A549 treated with ZK216348 at 1 μM for 4 hours (cell line): ENCODE measurements around the gene DLST. TPM values are rescaled to one million over a fixed set of nuclear protein-coding genes. Genes with fewer than 3 reads are reported as not detected.

ENCODE experiments used
- total RNA-seq: library from RNA; stranded (reverse); fragments of 200-300 nt; extraction: Qiagen RNA extraction; gene quantifications from 5 replicates; pipeline ENCODE4 v1.2.3, GENCODE V29; 2022; ENCODE audit warnings: low read depth

DLST gene
- total RNA-seq = 89.2 to 100 TPM (median 98.2 TPM) in 5 replicates

DNA sequence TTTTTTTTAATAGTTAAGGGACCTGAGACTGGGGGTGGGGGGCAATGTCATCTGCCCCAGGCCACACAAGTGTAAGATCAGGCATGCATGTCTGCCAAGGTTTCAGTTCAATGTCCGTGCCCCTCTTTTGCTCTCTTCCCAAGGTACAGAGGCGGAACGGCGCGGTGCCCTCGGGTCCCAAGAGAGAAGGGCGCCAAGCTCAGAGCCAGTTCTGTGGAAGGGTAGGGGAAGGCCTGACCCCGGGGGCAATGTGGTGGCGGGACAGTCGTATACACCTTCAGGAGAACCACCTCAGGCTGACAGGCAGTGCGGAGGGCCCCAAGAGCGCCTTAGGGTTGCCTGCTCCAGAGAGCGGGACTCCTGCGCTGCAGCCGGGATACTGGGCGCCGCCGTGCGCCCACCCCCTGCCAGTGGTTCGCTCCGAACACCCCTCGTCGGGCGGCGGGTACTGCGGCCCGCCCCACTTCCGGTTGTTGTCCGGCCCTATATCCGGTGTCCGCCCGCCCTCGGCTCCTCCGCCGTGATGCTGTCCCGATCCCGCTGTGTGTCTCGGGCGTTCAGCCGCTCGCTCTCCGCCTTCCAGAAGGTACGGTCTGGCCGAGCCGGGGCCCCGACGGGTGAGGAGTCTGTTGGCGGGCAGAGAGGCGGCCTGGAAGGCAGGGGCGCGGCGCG is at the start of gene DLST:
Gene DLST (plus strand): TSS at position 486 of the 672 bp plus-strand sequence. CDS start 38 bp downstream, at position 524.

DNA sequence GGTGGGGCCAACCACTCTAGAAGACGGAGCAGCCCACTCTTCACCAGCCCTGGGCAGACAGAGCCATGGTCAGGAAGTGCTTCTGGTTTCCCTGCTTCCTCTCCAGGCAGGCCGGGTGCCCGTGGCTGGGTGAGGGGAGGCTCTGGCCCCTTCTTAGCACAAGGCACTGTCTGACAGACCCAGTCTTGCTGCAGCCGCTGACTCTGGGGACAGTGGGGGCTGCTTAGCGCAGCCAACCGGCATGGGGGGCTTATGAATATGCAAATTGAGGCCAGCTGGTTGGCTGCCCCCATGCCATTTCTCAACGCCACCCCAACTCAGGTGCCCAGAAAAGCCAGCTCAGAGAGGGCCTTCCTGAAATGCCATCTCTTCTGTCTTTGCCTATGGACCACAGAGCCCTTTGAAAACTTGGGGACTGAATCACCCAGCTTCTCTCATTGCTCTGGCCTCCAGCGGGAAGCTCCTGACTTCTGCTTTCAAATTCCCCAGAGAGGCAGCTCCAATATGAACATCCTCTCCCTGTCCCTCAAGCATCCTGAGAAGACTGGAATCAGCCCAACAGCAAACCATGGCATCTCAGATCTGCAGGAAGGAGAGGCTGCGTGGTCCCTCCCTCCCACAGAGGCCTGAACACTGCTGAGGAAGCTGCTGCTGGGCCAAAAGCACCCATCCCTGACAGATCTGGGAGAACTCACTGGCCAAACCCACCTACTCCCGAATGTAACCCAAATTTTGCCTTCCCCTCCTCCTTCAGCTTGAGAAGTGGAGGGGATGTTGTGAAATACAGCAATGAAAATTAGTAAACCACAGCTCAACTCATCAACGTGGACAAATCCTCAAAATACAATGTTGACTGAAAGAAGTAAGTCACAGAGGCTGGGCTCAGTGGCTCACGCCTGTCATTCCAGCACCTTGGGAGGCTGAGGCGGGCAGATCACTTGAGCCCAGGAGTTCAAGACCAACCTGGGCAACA is 5.5 kb upstream of the DLST start, which contains the start of gene PROX2:
Gene PROX2 (minus strand): TSS at position 205 of the 973 bp plus-strand sequence. CDS start 12,311 bp downstream, outside the sequence.

GRCh38 chr14:74922752-74923401 is 41.2 kb downstream of the DLST start, which contains the start of gene RPS6KL1:
RPS6KL1 (minus strand) TSS chr14:74923260; CDS start chr14:74921541, 1,719 bp downstream.

Other genes with a start within 250 kb of the DLST start
- gene AREL1, start 168.8 kb upstream of the DLST start, total RNA-seq = 21.4 to 29.5 TPM (median 25.1 TPM) in 5 replicates
- 48.8 to 83.4 TPM (median 50.3 TPM) in 5 replicates for gene FCF1, start 168.8 kb upstream of the DLST start, total RNA-seq
- 37.5 to 43.7 TPM (median 41.8 TPM) in 5 replicates for gene YLPM1, start 118.6 kb upstream of the DLST start, total RNA-seq
- gene PROX2, start 5.8 kb upstream of the DLST start, total RNA-seq = not detected in 5 replicates
- gene RPS6KL1, start 41.3 kb downstream of the DLST start, total RNA-seq = 0.37 to 0.81 TPM (median 0.51 TPM) in 4 of 5 replicates, not detected in the other
- 2.5 to 4.7 TPM (median 4.1 TPM) in 5 replicates for gene PGF, start 73.7 kb downstream of the DLST start, total RNA-seq
- gene EIF2B2, start 121.0 kb downstream of the DLST start, total RNA-seq = 77.2 to 88.8 TPM (median 85.6 TPM) in 5 replicates
- 13.5 to 20.9 TPM (median 19.3 TPM) in 5 replicates for gene MLH3, start 169.6 kb downstream of the DLST start, total RNA-seq
- gene ACYP1, start 182.1 kb downstream of the DLST start, total RNA-seq = 22.2 to 34.4 TPM (median 26.1 TPM) in 5 replicates
- gene ZC2HC1C, start 187.7 kb downstream of the DLST start, total RNA-seq = 3.9 to 5.3 TPM (median 4.1 TPM) in 5 replicates
- 25.2 to 41.2 TPM (median 35.7 TPM) in 5 replicates for gene NEK9, start 245.1 kb downstream of the DLST start, total RNA-seq